CD4-positive, alpha-beta T cell (primary cell): ENCODE measurements around the gene ATP2A1. TPM values are rescaled to one million over a fixed set of nuclear protein-coding genes. Genes with fewer than 3 reads are reported as not detected.

Experiments
- ATAC-seq: fragments of 200-7000 bp; cut with Tn5 transposase; one replicate; pipeline ENCODE4 v1.10.0; 2022; ENCODE audit warnings: mild to moderate bottlenecking; ENCODE audit not compliant: poor library complexity
- CTCF ChIA-PET: fragments of 350-600 bp; sonication (Branson Sonifier 250); formaldehyde crosslinking; loops from one replicate; lab custom pipeline; 2021; ENCODE audit warnings: antibody characterized with exemption, inconsistent platforms; lab: Charles Lee
- POLR2A ChIA-PET: fragments of 350-600 bp; sonication (Branson Sonifier 250); formaldehyde crosslinking; loops from one replicate; lab custom pipeline; 2021; ENCODE audit warnings: antibody characterized with exemption, inconsistent platforms; lab: Charles Lee
- DNase-seq, 14 experiments: peaks; one replicate each; pipeline ENCODE4 v3.0.0-alpha.2; 2013 to 2020; ENCODE audit warnings: mixed read lengths in 2 of 14
- H3K27ac ChIP-seq, 2 donors: one replicate each; pipeline versions ENCODE4 v1.5.1 to v1.7.0; 2013; ENCODE audit warnings: low read length in 2 of 2, low read depth in 1 of 2, mild to moderate bottlenecking in 1 of 2
- H3K27me3 ChIP-seq, 2 experiments: 1 replicate in 1 of 2; 2 replicates in 1 of 2; pipeline versions ENCODE4 v1.6.1 to v1.7.0; 2013; ENCODE audit warnings: low read length in 2 of 2, control low read depth in 1 of 2, mild to moderate bottlenecking in 1 of 2, moderate library complexity in 1 of 2; ENCODE audit not compliant: insufficient read depth in 2 of 2, control insufficient read depth in 1 of 2
- H3K36me3 ChIP-seq: one replicate; pipeline ENCODE4 v1.6.1; 2013; ENCODE audit warnings: low read length, control low read depth; ENCODE audit not compliant: insufficient read depth
- H3K4me1 ChIP-seq: one replicate; pipeline ENCODE4 v1.6.1; 2013; ENCODE audit warnings: low read length, control low read depth; ENCODE audit not compliant: insufficient read depth
- H3K4me3 ChIP-seq: one replicate; pipeline ENCODE4 v1.5.1; 2013; ENCODE audit warnings: mild to moderate bottlenecking, low read length, moderate library complexity
- H3K9me3 ChIP-seq, 2 experiments: 1 replicate in 1 of 2; 2 replicates in 1 of 2; pipeline versions ENCODE4 v1.6.1 to v1.7.0; 2013; ENCODE audit warnings: low read length in 2 of 2, mild to moderate bottlenecking in 2 of 2, control low read depth in 1 of 2, moderate library complexity in 1 of 2; ENCODE audit not compliant: control insufficient read depth in 1 of 2, insufficient read depth in 1 of 2
- H3K27ac Mint-ChIP-seq: one replicate; pipeline ENCODE4 v1.8.0; 2020; ENCODE audit warnings: mixed read lengths
- H3K27me3 Mint-ChIP-seq: one replicate; pipeline ENCODE4 v1.8.0; 2021; ENCODE audit warnings: mixed read lengths
- H3K36me3 Mint-ChIP-seq: one replicate; pipeline ENCODE4 v1.8.0; 2021; ENCODE audit warnings: low read depth, mixed read lengths
- H3K4me1 Mint-ChIP-seq: one replicate; pipeline ENCODE4 v1.8.0; 2021; ENCODE audit warnings: low read depth, mixed read lengths
- H3K4me3 Mint-ChIP-seq: one replicate; pipeline ENCODE4 v1.8.0; 2020; ENCODE audit warnings: mild to moderate bottlenecking, mixed read lengths
- H3K9me3 Mint-ChIP-seq: one replicate; pipeline ENCODE4 v1.8.0; 2020; ENCODE audit warnings: mixed read lengths
- CTCF ChIP-seq: fragments of 200-600 bp; IDR thresholded peaks from one replicate; pipeline ENCODE4 v1.8.0; 2022; ENCODE audit warnings: antibody characterized with exemption, mild to moderate bottlenecking
- intact Hi-C, 2 experiments: fragments of 100-400 bp; cut with DNase I in 1 of 2; cut with micrococcal nuclease in 1 of 2; formaldehyde crosslinking; loops; one replicate each; pipeline versions ENCODE4 v1.15.1 to v1.9.0; 2023 to 2025; cut with DNase I, micrococcal nuclease
- total RNA-seq, 174 experiments: library from RNA in 2 of 174; stranded (reverse) in 2 of 174; gene quantifications; one replicate each; pipeline ENCODE4 v1.2.3 and lab custom pipeline; 2021 to 2026

The ATP2A1 gene
- total RNA-seq, 2 experiments from 2014 or later = 0.56 to 0.77 TPM

- no peak for TF ChIP-seq CTCF
- H3K9me3 Mint-ChIP-seq = no peaks in the 10 kb centered on the region
- peaks cover 10% of the 10 kb centered on the region for H3K4me1 Mint-ChIP-seq
- DNase-seq = no peak
- CTCF ChIA-PET = interaction anchor here (1.2 kb wide), 1 partner anchor 87 kb away, joined by 3 read pairs; no protein-coding TSS in a partner anchor
- no peak overlapping the region for H3K27ac Mint-ChIP-seq
- H3K4me3 Mint-ChIP-seq = no peak overlapping the region
- no peak for ATAC-seq
- POLR2A ChIA-PET = interaction anchor here (1.1 to 1.5 kb wide), 2 partner anchors 12 to 36 kb away, joined by 5 to 6 read pairs; partner anchors contain the start of genes ATXN2L and TUFM
- H3K4me1 ChIP-seq = peaks cover 9% of the 10 kb centered on the region
- H3K9me3 ChIP-seq = no peaks in the 10 kb centered on the region
- H3K36me3 ChIP-seq = no peaks in the 10 kb centered on the region
- peaks cover 5% of the 10 kb centered on the region for H3K36me3 Mint-ChIP-seq
- intact Hi-C loops = no loop called here
- H3K4me3 ChIP-seq = no peak overlapping the region
- no peaks in the 10 kb centered on the region for H3K27me3 ChIP-seq
- no peak overlapping the region for H3K27ac ChIP-seq
- H3K27me3 Mint-ChIP-seq = no peaks in the 10 kb centered on the region
Measured at GRCh38 chr16:28858421-28858820, 19.9 kb upstream of the ATP2A1 start.

- H3K36me3 Mint-ChIP-seq = peaks cover 8% of the 10 kb centered on the region
- H3K4me3 ChIP-seq = no peak overlapping the region
Measured at GRCh38 chr16:28859326-28859725, 19.0 kb upstream of the ATP2A1 start.

More at GRCh38 chr16:28859326-28859725, 19.0 kb upstream of the ATP2A1 start:
- Histone ChIP-seq H3K36me3 (no peaks in the 10 kb centered on the region), H3K4me1 (peaks cover 15% of the 10 kb centered on the region), H3K9me3 (no peaks in the 10 kb centered on the region), H3K27me3 (no peaks in the 10 kb centered on the region), H3K27ac (no peak overlapping the region)
- no peak for TF ChIP-seq CTCF
- intact Hi-C loops = no loop called here
- ATAC-seq = no peak
- Mint-ChIP-seq H3K4me1 (peaks cover 17% of the 10 kb centered on the region), H3K4me3 (no peak overlapping the region), H3K9me3 (no peaks in the 10 kb centered on the region), H3K27me3 (no peaks in the 10 kb centered on the region), H3K27ac (no peak overlapping the region)
- no peak for DNase-seq
- POLR2A ChIA-PET = interaction anchor here (0.6 kb wide), 1 partner anchor 65 kb away, joined by 3 read pairs; no protein-coding TSS in a partner anchor
- CTCF ChIA-PET = interaction anchor here (0.6 kb wide), 1 partner anchor 86 kb away, joined by 6 read pairs; no protein-coding TSS in a partner anchor
